Fibroblast of villous mesenchyme (primary cell): Measurements from ENCODE around the gene NOL4L. TPM values are rescaled to one million over a fixed set of nuclear protein-coding genes. Genes with fewer than 3 reads are reported as not detected.

ENCODE experiments used
- DNase-seq: peaks from one replicate; pipeline ENCODE4 v3.0.0-alpha.2; 2010; ENCODE audit warnings: low read depth
- H3K4me3 ChIP-seq: 2 replicates; pipeline ENCODE4 v1.5.1; 2011; ENCODE audit warnings: low read depth, mild to moderate bottlenecking, low read length
- CTCF ChIP-seq: IDR thresholded peaks from 2 replicates; pipeline ENCODE4 v1.5.1; 2012; ENCODE audit warnings: low read depth, mild to moderate bottlenecking, low read length; ENCODE audit not compliant: insufficient read depth
- total RNA-seq: library from RNA; depleted of rRNA; stranded (reverse); fragments of >200 nt; gene quantifications from 2 replicates; pipeline ENCODE4 v1.2.3, GENCODE V29; 2012

NOL4L gene
- total RNA-seq, 1 donor, result 9.9 TPM

- DNase-seq, result no peak
- no peak for TF ChIP-seq CTCF
- H3K4me3 ChIP-seq, result peak overlapping the region; percentile 79
Measured at GRCh38 chr20:32480371-32481241, 104.5 kb downstream of the NOL4L start.

DNA sequence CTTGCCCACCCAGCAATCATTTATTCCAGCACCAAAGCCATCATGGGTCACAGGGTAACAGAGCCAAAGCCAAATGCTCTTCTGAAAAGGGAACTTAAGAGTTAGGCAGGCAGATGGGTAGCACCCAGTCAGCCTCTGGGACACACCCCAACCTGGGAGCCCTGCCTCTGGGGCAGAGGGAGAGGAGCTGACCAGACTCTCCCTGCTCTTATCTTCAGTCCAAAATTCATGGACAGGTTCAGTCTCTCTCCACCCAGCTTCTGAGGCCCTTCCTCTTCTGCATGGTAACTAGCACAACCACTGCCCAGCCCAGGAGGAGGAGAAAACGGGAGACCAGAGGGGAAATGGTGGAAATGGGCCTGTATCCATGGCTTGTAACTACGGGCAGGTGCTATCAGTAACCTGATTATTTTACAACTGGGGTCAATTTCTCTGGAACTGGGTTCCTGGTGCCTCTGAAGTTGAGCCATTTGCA is 105.4 kb downstream of the NOL4L start:
- no peak overlapping the region for H3K4me3 ChIP-seq
- DNase-seq, result no peak
- no peak for TF ChIP-seq CTCF

DNA sequence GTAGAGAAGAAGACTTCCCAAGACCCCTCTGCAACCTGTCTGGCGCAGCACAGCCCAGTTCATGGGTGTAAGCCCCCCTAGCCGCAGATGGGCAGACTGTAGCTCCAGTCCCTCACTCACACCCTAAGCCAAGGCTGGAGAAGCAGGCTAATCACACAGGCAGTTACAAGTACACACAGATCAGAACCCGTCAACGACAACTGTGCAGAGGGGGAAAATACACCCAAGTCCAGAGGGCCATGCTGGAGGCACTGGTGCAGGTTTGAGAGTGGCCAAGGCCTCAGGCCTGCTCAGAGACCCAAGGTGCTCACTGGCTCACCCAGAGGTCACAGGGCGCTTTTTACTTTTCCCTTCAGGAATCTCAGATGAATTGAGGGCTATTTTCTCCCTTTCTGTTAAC is 106.1 kb downstream of the NOL4L start:
- DNase-seq, result no peak
- H3K4me3 ChIP-seq, result no peak overlapping the region
- no peak for TF ChIP-seq CTCF

- H3K4me3 ChIP-seq, result no peak overlapping the region
- no peak for DNase-seq
- TF ChIP-seq CTCF, result no peak
Measured at GRCh38 chr20:32478576-32478975, 106.6 kb downstream of the NOL4L start.

GRCh38 chr20:32477594-32478512 is 107.3 kb downstream of the NOL4L start:
- DNase-seq, result peak; percentile 46
- H3K4me3 ChIP-seq, result no peak overlapping the region
- no peak for TF ChIP-seq CTCF

DNA sequence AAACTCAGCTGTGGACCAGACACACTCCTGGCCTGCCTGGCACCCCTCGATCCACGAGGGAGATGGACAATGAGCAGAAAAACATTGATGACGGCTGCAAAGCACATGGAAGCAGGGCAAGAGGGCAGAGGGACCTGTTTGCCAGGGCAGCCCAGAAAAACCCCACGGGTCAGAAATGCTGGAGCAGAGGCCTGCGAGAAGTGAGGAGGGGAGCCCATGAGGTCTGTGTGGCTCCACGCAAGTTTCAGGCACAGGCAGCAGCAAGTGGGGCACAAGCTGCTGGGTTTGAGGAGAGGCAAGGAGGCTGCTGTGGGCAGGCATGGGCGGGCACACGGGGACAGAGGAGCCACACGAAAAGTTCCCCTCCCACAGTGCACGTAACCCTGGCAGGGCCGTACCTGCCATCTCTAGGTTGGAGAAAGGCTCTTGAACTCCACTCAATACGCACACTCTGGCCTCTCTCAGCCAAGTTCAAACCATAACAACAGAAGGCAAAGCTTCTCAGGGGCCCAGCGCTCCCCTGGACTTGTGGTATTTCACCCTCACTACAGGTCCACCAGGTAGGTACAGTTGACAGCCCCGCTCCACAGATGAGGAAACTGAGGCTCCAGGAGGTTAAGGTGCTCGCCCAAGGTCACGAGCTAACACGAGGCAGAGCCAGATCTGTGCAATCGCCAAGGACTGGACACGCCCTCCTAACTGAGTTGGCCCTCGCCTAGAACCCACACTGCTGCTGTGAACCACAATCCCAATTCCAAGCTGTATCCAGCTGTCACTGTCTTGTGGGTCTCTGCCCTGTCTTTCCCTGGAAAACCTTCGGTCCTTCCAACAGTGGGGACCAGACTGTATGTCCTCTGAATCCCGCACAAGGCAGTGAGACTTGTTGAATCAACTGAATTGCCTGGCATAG is 108.2 kb downstream of the NOL4L start:
- no peak overlapping the region for H3K4me3 ChIP-seq
- no peak for TF ChIP-seq CTCF
- DNase-seq, result no peak
